Panc1 (cell line): Measurements from ENCODE around the gene SORT1. TPM values are rescaled to one million over a fixed set of nuclear protein-coding genes. Genes with fewer than 3 reads are reported as not detected.

Experiments used
- ATAC-seq: fragments of 200-7000 bp; cut with Tn5 transposase; 2 replicates; pipeline ENCODE4 v1.9.1; 2020; ENCODE audit warnings: mild to moderate bottlenecking, moderate library complexity
- BruUV-seq: library from RNA; stranded (reverse); fragments of 400-500 nt; replicated peaks from 2 replicates; lab custom pipeline; 2021; lab: Mats Ljungman, UMichigan
- CTCF ChIA-PET: fragments of 300-600 bp; sonication (Branson Sonifier 250); formaldehyde crosslinking; loops from one replicate; lab custom pipeline; 2022; ENCODE audit warnings: antibody characterized with exemption; lab: Charles Lee
- POLR2A ChIA-PET: fragments of 300-600 bp; sonication (Branson Sonifier 250); formaldehyde crosslinking; loops from one replicate; lab custom pipeline; 2022; ENCODE audit warnings: antibody characterized with exemption; lab: Charles Lee
- DNase-seq: peaks from one replicate; pipeline ENCODE4 v3.0.0-alpha.2; 2010; ENCODE audit warnings: low read depth, low spot score
- H3K27ac ChIP-seq: 2 replicates; pipeline ENCODE4 v1.5.1; 2011; ENCODE audit warnings: mild to moderate bottlenecking, low read length, inconsistent platforms
- H3K27me3 ChIP-seq: fragments of 200-500 bp; sonication (Bioruptor generic); 2 replicates; pipeline ENCODE4 v1.6.0; 2014; ENCODE audit warnings: low read length, inconsistent platforms; ENCODE audit not compliant: control insufficient read depth, insufficient read depth
- H3K36me3 ChIP-seq: fragments of 200-500 bp; sonication (Bioruptor generic); 2 replicates; pipeline ENCODE4 v1.5.1; 2014; ENCODE audit warnings: inconsistent platforms, mild to moderate bottlenecking, low read length, moderate library complexity; ENCODE audit not compliant: control insufficient read depth, insufficient read depth
- H3K4me1 ChIP-seq: 2 replicates; pipeline ENCODE4 v1.5.1; 2011; ENCODE audit warnings: inconsistent platforms, mild to moderate bottlenecking, low read length, moderate library complexity; ENCODE audit not compliant: control insufficient read depth, insufficient read depth
- H3K4me3 ChIP-seq, 2 experiments: 2 replicates each; pipeline ENCODE4 v1.5.1; 2011 to 2012; ENCODE audit warnings: low read depth in 2 of 2, low read length in 2 of 2, mild to moderate bottlenecking in 2 of 2, inconsistent platforms in 1 of 2, moderate library complexity in 1 of 2
- H3K9me3 ChIP-seq: fragments of 200-500 bp; sonication (Bioruptor generic); 2 replicates; pipeline ENCODE4 v1.5.1; 2014; ENCODE audit warnings: low read depth, mild to moderate bottlenecking, inconsistent platforms, low read length, moderate library complexity; ENCODE audit not compliant: control insufficient read depth, insufficient read depth
- POLR2AphosphoS5 ChIP-seq: IDR thresholded peaks from 2 replicates; pipeline ENCODE4 v1.6.1; 2012; ENCODE audit warnings: mild to moderate bottlenecking, low read depth, low read length, moderate library complexity
- SIN3A ChIP-seq: IDR thresholded peaks from 2 replicates; pipeline ENCODE4 v1.6.1; 2012; ENCODE audit warnings: low read depth, mild to moderate bottlenecking, low read length, moderate library complexity, borderline replicate concordance; ENCODE audit not compliant: insufficient read depth
- TCF7L2 ChIP-seq: IDR thresholded peaks from 2 replicates; pipeline ENCODE4 v1.6.1; 2011; ENCODE audit warnings: mild to moderate bottlenecking, low read depth, low read length, inconsistent platforms
- in situ Hi-C: cut with HindIII; loops from 2 replicates; pipeline ENCODE4 v1.10.0; 2016; ENCODE audit warnings: low sequenced_read_pairs, low pct_unique_long_range_greater_than_20kb
- intact Hi-C: fragments of 100-400 bp; cut with micrococcal nuclease; formaldehyde crosslinking; loops from one replicate; pipeline ENCODE4 v1.10.0; 2022; ENCODE audit not compliant: unreplicated experiment
- total RNA-seq: library from RNA; stranded (reverse); gene quantifications from one replicate; pipeline ENCODE4 v1.2.1, GENCODE V29; 2021; ENCODE audit not compliant: unreplicated experiment
- TF ChIP-seq, protein P1 (sequence below): fragments of 450-650 bp; IDR thresholded peaks from 2 replicates; pipeline ENCODE4 v1.5.1; 2017; ENCODE audit warnings: mild to moderate bottlenecking
- TF ChIP-seq, protein P2 (sequence below), 2 experiments: IDR thresholded peaks; 2 replicates each; pipeline ENCODE4 v1.6.1; 2011 to 2012; ENCODE audit warnings: low read depth in 2 of 2, control low read depth in 1 of 2, low read length in 1 of 2, mild to moderate bottlenecking in 1 of 2, moderate library complexity in 1 of 2; ENCODE audit not compliant: insufficient read depth in 1 of 2

The SORT1 gene
- total RNA-seq, 1 experiment from 2014 or later: 25.1 TPM

DNA sequence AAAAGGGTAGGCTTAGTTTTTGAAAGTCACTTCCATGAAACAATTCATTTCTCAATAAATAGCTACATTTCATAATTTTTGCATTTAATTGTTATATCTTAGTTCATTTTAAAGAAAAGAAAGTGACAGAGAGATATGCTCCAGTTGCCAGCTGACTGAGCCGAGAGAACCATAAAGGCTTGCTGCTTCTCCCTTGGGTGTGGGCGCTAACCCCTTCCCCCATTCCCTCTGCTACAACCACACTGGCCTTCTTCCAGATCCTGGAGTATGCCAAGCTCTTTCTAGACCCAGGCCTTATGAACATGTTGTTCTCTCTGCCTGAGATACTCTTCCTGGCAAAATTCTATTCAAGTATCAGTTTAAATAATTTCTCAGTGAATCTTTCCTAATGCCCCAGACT lies 12.3 kb downstream of the SORT1 start:
- DNase-seq (no peak), ATAC-seq (no peak)
- BruUV-seq: no TSS peak
- Histone ChIP-seq H3K4me3 (no peak overlapping the region), H3K9me3 (no peaks in the 10 kb centered on the region), H3K27ac (no peak overlapping the region), H3K4me1 (no peaks in the 10 kb centered on the region; the same call in 1 of the 2 replicates), H3K27me3 (no peaks in the 10 kb centered on the region), H3K36me3 (no peaks in the 10 kb centered on the region)
- intact Hi-C loops: no loop called here
- in situ Hi-C loops: no loop called here
- POLR2A ChIA-PET: no interaction called here
- TF ChIP-seq, protein P1, sequence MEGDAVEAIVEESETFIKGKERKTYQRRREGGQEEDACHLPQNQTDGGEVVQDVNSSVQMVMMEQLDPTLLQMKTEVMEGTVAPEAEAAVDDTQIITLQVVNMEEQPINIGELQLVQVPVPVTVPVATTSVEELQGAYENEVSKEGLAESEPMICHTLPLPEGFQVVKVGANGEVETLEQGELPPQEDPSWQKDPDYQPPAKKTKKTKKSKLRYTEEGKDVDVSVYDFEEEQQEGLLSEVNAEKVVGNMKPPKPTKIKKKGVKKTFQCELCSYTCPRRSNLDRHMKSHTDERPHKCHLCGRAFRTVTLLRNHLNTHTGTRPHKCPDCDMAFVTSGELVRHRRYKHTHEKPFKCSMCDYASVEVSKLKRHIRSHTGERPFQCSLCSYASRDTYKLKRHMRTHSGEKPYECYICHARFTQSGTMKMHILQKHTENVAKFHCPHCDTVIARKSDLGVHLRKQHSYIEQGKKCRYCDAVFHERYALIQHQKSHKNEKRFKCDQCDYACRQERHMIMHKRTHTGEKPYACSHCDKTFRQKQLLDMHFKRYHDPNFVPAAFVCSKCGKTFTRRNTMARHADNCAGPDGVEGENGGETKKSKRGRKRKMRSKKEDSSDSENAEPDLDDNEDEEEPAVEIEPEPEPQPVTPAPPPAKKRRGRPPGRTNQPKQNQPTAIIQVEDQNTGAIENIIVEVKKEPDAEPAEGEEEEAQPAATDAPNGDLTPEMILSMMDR: no peak
- TF ChIP-seq SIN3A (no peak), POLR2AphosphoS5 (no peak), TCF7L2 (no peak)
- TF ChIP-seq, protein P2, sequence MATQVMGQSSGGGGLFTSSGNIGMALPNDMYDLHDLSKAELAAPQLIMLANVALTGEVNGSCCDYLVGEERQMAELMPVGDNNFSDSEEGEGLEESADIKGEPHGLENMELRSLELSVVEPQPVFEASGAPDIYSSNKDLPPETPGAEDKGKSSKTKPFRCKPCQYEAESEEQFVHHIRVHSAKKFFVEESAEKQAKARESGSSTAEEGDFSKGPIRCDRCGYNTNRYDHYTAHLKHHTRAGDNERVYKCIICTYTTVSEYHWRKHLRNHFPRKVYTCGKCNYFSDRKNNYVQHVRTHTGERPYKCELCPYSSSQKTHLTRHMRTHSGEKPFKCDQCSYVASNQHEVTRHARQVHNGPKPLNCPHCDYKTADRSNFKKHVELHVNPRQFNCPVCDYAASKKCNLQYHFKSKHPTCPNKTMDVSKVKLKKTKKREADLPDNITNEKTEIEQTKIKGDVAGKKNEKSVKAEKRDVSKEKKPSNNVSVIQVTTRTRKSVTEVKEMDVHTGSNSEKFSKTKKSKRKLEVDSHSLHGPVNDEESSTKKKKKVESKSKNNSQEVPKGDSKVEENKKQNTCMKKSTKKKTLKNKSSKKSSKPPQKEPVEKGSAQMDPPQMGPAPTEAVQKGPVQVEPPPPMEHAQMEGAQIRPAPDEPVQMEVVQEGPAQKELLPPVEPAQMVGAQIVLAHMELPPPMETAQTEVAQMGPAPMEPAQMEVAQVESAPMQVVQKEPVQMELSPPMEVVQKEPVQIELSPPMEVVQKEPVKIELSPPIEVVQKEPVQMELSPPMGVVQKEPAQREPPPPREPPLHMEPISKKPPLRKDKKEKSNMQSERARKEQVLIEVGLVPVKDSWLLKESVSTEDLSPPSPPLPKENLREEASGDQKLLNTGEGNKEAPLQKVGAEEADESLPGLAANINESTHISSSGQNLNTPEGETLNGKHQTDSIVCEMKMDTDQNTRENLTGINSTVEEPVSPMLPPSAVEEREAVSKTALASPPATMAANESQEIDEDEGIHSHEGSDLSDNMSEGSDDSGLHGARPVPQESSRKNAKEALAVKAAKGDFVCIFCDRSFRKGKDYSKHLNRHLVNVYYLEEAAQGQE (IDR thresholded peaks at IDR 0.05; ENCODE audit: insufficient read depth in 1 of 2, low read depth in 2 of 2, low read length in 1 of 2): no peak
- CTCF ChIA-PET: no interaction called here

DNA sequence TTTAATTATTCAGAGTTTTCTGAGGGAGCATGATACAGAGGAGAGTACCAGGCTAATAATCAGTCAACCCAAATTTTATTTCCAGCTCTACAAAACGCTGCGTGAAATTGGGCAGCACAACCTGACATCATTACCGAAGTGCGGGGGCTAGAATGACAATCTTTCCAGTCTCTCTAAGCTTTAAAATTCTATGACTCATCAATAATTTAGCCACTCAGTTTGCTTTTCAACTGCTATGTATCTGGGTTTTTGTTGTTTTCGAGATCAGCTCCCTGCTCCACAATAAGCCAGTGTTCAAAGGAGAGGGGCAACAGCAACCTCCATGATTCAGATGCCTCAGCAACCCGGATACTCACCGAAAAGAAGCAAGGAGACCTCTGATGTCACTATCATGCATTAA lies 13.9 kb downstream of the SORT1 start:
- ChIA-PET CTCF (no interaction called here), POLR2A (no interaction called here)
- no peaks in the 10 kb centered on the region; the same call in 1 of the 2 replicates for H3K4me1 ChIP-seq
- intact Hi-C loops: no loop called here
- H3K4me3 ChIP-seq: no peak overlapping the region
- H3K27ac ChIP-seq: no peak overlapping the region
- DNase-seq (no peak), ATAC-seq (no peak)
- no peaks in the 10 kb centered on the region for H3K27me3 ChIP-seq
- BruUV-seq: no TSS peak
- H3K36me3 ChIP-seq: no peaks in the 10 kb centered on the region
- TF ChIP-seq, protein P2 (IDR thresholded peaks at IDR 0.05; ENCODE audit: insufficient read depth in 1 of 2, low read depth in 2 of 2, low read length in 1 of 2): no peak
- no peak for TF ChIP-seq SIN3A
- TF ChIP-seq, protein P1: no peak
- TF ChIP-seq POLR2AphosphoS5: no peak
- no peak for TF ChIP-seq TCF7L2
- no peaks in the 10 kb centered on the region for H3K9me3 ChIP-seq
- in situ Hi-C loops: no loop called here
